Measurements from ENCODE around the gene JOSD1.

DNA sequence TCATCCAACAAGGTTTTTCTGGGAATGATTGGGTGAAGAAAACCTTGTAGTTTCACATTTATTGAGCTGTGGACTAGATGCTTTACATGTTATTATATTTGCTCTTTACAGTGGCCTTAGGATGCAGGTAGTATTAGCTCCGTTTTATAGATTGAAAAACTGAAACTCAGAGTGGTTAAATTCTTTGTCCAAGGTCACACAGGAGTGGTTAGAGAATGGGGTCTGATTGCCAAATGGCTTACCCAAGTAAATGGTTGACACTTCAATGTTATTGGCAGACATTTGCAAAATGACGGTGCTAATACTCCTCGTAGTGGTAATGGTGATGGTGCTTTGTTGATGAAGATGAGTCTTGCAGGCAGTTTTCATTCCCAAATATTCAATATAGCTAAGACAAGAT lies 7.2 kb upstream of the JOSD1 start:
- no peak for TF ChIP-seq CTCF (IDR thresholded peaks at IDR 0.05; ENCODE audit: low read depth, low read length, missing input control)
- TF ChIP-seq, protein P1, sequence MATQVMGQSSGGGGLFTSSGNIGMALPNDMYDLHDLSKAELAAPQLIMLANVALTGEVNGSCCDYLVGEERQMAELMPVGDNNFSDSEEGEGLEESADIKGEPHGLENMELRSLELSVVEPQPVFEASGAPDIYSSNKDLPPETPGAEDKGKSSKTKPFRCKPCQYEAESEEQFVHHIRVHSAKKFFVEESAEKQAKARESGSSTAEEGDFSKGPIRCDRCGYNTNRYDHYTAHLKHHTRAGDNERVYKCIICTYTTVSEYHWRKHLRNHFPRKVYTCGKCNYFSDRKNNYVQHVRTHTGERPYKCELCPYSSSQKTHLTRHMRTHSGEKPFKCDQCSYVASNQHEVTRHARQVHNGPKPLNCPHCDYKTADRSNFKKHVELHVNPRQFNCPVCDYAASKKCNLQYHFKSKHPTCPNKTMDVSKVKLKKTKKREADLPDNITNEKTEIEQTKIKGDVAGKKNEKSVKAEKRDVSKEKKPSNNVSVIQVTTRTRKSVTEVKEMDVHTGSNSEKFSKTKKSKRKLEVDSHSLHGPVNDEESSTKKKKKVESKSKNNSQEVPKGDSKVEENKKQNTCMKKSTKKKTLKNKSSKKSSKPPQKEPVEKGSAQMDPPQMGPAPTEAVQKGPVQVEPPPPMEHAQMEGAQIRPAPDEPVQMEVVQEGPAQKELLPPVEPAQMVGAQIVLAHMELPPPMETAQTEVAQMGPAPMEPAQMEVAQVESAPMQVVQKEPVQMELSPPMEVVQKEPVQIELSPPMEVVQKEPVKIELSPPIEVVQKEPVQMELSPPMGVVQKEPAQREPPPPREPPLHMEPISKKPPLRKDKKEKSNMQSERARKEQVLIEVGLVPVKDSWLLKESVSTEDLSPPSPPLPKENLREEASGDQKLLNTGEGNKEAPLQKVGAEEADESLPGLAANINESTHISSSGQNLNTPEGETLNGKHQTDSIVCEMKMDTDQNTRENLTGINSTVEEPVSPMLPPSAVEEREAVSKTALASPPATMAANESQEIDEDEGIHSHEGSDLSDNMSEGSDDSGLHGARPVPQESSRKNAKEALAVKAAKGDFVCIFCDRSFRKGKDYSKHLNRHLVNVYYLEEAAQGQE (IDR thresholded peaks at IDR 0.05) = no peak

All from liver (tissue), 2 donors.